ENCODE measurements around the gene IL4. TPM values are rescaled to one million over a fixed set of nuclear protein-coding genes. Genes with fewer than 3 reads are reported as not detected.

Gene IL4
- total and polyA plus RNA-seq, 10 donors = not detected

- Histone ChIP-seq H3K27me3 (replicated peaks in 1 of 7) (no peaks in the 10 kb centered on the region), H3K4me1 (no peaks in the 10 kb centered on the region), H3K9me3 (no peaks in the 10 kb centered on the region), H3K4me3 (no peak overlapping the region), H3K27ac (no peak overlapping the region), H3K36me3 (peaks cover 0 to 57% (median 18%) of the 10 kb centered on the region in 6 donors)
- intact Hi-C loops (cut with DNase I; ENCODE audit: low total_unique reads) = no loop called here
- no peak for TF ChIP-seq POLR2A (IDR thresholded peaks at IDR 0.05)
- no peak for TF ChIP-seq POLR2AphosphoS5 (IDR thresholded peaks at IDR 0.05)
- no peak for TF ChIP-seq CTCF (IDR thresholded peaks at IDR 0.05 in 8 of 11, conservative IDR thresholded peaks at IDR 0.05 in 3 of 11)
- DNase-seq = no peak
- whole genome bisulfite sequencing, 5 donors = 96 to 100% (median 98%) methylated on average over 1 of the region's 1 CpG
These were observed 31.1 kb downstream of the IL4 start for GRCh38 chr5:132704875-132705274.

DNA sequence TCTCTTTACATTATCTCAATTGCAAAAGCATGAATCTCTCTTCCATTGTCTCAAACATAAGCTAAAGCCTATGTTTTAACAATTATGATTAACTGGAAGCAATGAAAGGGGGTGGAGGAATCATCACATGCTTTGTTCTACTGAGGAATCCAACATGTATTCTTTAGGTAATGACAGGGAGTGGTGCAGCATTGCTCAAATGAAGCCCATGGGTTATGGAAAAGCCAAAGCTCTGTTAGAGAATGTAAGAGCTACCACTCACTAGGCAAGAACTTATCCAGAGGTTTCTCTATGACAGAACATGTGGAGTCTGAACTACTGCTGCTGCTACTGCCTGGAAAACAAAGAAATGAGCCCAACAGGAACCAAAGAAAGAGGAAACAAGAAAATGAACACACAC, 34.9 kb downstream of the IL4 start:
- no peaks in the 10 kb centered on the region for H3K9me3 ChIP-seq
- TF ChIP-seq POLR2AphosphoS5 (IDR thresholded peaks at IDR 0.05) (no peak), POLR2A (IDR thresholded peaks at IDR 0.05) (no peak), CTCF (IDR thresholded peaks at IDR 0.05 in 8 of 11, conservative IDR thresholded peaks at IDR 0.05 in 3 of 11) (no peak)
- no peaks in the 10 kb centered on the region for H3K4me1 ChIP-seq
- no peak overlapping the region for H3K4me3 ChIP-seq
- intact Hi-C loops (cut with DNase I; ENCODE audit: low total_unique reads) = no loop called here
- no peak for DNase-seq
- H3K27ac ChIP-seq = no peak overlapping the region
- peaks cover 0 to 30% (median 0%) of the 10 kb centered on the region in 6 donors for H3K36me3 ChIP-seq
- no peaks in the 10 kb centered on the region for H3K27me3 ChIP-seq (replicated peaks in 1 of 7)

DNA sequence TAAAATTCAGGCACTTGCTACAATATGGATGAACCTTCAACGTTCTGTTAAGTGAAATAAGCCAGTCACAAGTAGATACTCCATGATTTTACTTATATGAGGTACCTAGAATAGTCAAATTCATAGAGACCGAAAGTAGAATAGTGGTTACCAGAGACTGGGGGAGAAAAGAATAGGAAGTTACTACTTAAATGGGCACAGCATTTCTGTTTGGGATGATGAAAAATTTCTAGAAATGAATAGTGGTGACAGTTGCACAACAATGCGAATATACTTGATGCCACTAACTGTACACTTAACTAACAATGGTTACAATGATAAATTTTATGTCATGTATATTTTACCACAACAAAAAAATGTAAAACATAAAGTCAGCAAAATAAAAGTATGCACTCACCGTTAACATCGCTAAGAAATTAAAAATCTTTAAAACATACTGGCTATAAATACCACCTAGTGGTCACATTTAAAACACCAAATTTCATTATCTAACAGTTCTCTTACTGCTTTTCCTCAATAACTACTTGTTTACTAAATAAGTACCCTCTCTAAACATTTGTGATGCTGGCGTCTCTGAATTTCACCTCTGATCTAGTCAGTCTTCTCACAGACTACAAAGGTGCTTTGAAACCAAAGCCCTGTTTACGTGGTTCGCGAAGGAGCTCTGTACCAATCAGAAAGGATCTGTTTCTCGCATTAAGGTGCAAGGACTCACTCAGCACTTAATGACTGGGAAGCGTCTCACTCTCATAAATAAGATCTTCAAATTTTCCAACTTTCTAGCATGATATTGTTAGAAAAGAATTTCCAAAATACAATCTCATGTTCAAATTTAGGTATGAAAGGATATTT, 40.9 kb downstream of the IL4 start:
- WGBS, 5 donors = 60 to 69% (median 64%) methylated on average over 11 of the region's 11 CpGs
- Histone ChIP-seq H3K4me3 (no peak overlapping the region), H3K4me1 (peaks cover 0 to 9% (median 0%) of the 10 kb centered on the region in 6 donors), H3K36me3 (peaks cover 0 to 37% (median 0%) of the 10 kb centered on the region in 6 donors), H3K27me3 (replicated peaks in 1 of 7) (no peaks in the 10 kb centered on the region), H3K9me3 (no peaks in the 10 kb centered on the region), H3K27ac (no peak overlapping the region)
- TF ChIP-seq CTCF (IDR thresholded peaks at IDR 0.05 in 8 of 11, conservative IDR thresholded peaks at IDR 0.05 in 3 of 11) (peak in 7 of 11 experiments; percentile 17 to 41 (median 29)), POLR2AphosphoS5 (IDR thresholded peaks at IDR 0.05) (no peak)
- DNase-seq = no peak
- intact Hi-C loops (cut with DNase I; ENCODE audit: low total_unique reads) = loop anchor here (10.0 kb wide), 1 partner anchor 330 kb away; no protein-coding TSS in a partner anchor

GRCh38 chr5:132718544-132719312, 44.9 kb downstream of the IL4 start:
- Histone ChIP-seq H3K36me3 (peaks cover 0 to 49% (median 2%) of the 10 kb centered on the region in 6 donors), H3K4me3 (no peak overlapping the region), H3K9me3 (no peaks in the 10 kb centered on the region), H3K27ac (no peak overlapping the region), H3K4me1 (peaks cover 0 to 9% (median 0%) of the 10 kb centered on the region in 6 donors), H3K27me3 (replicated peaks in 1 of 7) (no peaks in the 10 kb centered on the region)
- intact Hi-C loops (cut with DNase I; ENCODE audit: low total_unique reads) = loop anchor here (10.0 kb wide), 1 partner anchor 334 kb away; no protein-coding TSS in a partner anchor
- 95 to 98% (median 96%) methylated on average over 5 of the region's 5 CpGs for WGBS, 5 donors
- DNase-seq = no peak
- no peak for TF ChIP-seq POLR2A (IDR thresholded peaks at IDR 0.05)
- no peak for TF ChIP-seq POLR2AphosphoS5 (IDR thresholded peaks at IDR 0.05)
- no peak for TF ChIP-seq CTCF (IDR thresholded peaks at IDR 0.05 in 8 of 11, conservative IDR thresholded peaks at IDR 0.05 in 3 of 11)

All from spleen (tissue), 11 donors.